ENCODE data around the gene CYP11A1. TPM values are rescaled to one million over a fixed set of nuclear protein-coding genes. Genes with fewer than 3 reads are reported as not detected.

CYP11A1 gene
- total RNA-seq, 1 donor: 0.90 TPM

GRCh38 chr15:74336061-74337005 lies 31.1 kb downstream of the CYP11A1 start:
- TF ChIP-seq, protein P1, sequence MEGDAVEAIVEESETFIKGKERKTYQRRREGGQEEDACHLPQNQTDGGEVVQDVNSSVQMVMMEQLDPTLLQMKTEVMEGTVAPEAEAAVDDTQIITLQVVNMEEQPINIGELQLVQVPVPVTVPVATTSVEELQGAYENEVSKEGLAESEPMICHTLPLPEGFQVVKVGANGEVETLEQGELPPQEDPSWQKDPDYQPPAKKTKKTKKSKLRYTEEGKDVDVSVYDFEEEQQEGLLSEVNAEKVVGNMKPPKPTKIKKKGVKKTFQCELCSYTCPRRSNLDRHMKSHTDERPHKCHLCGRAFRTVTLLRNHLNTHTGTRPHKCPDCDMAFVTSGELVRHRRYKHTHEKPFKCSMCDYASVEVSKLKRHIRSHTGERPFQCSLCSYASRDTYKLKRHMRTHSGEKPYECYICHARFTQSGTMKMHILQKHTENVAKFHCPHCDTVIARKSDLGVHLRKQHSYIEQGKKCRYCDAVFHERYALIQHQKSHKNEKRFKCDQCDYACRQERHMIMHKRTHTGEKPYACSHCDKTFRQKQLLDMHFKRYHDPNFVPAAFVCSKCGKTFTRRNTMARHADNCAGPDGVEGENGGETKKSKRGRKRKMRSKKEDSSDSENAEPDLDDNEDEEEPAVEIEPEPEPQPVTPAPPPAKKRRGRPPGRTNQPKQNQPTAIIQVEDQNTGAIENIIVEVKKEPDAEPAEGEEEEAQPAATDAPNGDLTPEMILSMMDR (IDR thresholded peaks at IDR 0.05; ENCODE audit: insufficient read depth, low read length): peak; percentile 38
- H3K4me3 ChIP-seq (ENCODE audit: low read depth, low read length): no peak overlapping the region
- DNase-seq (ENCODE audit: low read depth): peak; percentile 42

GRCh38 chr15:74335396-74335795 lies 32.0 kb downstream of the CYP11A1 start:
- no peak for DNase-seq (ENCODE audit: low read depth)
- TF ChIP-seq, protein P1 (IDR thresholded peaks at IDR 0.05; ENCODE audit: insufficient read depth, low read length): no peak
- no peak overlapping the region for H3K4me3 ChIP-seq (ENCODE audit: low read depth, low read length)

DNA sequence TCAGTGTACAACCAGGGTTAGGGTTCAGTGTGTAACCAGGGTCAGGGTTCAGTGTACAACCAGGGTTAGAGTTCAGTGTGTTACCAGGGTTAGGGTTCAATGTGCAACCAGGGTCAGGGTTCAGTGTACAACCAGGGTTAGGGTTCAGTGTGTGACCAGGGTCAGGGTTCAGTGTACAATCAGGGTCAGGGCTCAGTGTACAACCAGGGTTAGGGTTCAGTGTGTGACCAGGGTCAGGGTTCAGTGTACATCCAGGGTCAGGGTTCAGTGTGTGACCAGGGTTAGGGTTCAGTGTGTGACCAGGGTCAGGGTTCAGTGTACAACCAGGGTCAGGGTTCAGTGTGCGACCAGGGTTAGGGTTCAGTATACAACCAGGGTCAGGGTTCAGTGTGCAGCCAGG lies 33.3 kb downstream of the CYP11A1 start:
- TF ChIP-seq, protein P1 (IDR thresholded peaks at IDR 0.05; ENCODE audit: insufficient read depth, low read length): no peak
- no peak for DNase-seq (ENCODE audit: low read depth)
- no peak overlapping the region for H3K4me3 ChIP-seq (ENCODE audit: low read depth, low read length)

- no peak overlapping the region for H3K4me3 ChIP-seq (ENCODE audit: low read depth, low read length)
- no peak for DNase-seq (ENCODE audit: low read depth)
- TF ChIP-seq, protein P1 (IDR thresholded peaks at IDR 0.05; ENCODE audit: insufficient read depth, low read length): no peak
Observed at GRCh38 chr15:74333662-74334061, 33.8 kb downstream of the CYP11A1 start.

- no peak overlapping the region for H3K4me3 ChIP-seq (ENCODE audit: low read depth, low read length)
- TF ChIP-seq, protein P1 (IDR thresholded peaks at IDR 0.05; ENCODE audit: insufficient read depth, low read length): no peak
Observed at GRCh38 chr15:74333093-74333492, 34.4 kb downstream of the CYP11A1 start.

GRCh38 chr15:74332611-74333010 lies 34.8 kb downstream of the CYP11A1 start:
- TF ChIP-seq, protein P1 (IDR thresholded peaks at IDR 0.05; ENCODE audit: insufficient read depth, low read length): no peak
- no peak for DNase-seq (ENCODE audit: low read depth)
- H3K4me3 ChIP-seq (ENCODE audit: low read depth, low read length): no peak overlapping the region

More at GRCh38 chr15:74333093-74333492, 34.4 kb downstream of the CYP11A1 start:
- DNase-seq (ENCODE audit: low read depth): no peak
